Fibroblast of villous mesenchyme (primary cell): Measurements from ENCODE around the gene PHF13. TPM values are rescaled to one million over a fixed set of nuclear protein-coding genes. Genes with fewer than 3 reads are reported as not detected.
A peak's percentile ranks its signal among the peaks of the same experiment; 100 is the strongest.
"Not testable (repeated sequence)": the region's sequence is repeated elsewhere in the genome, so short reads cannot be mapped to it uniquely, and the experiment has no call there.

ENCODE experiments used
- DNase-seq: peaks from one replicate; pipeline ENCODE4 v3.0.0-alpha.2; 2010; ENCODE audit warnings: low read depth
- H3K4me3 ChIP-seq: 2 replicates; pipeline ENCODE4 v1.5.1; 2011; ENCODE audit warnings: low read depth, mild to moderate bottlenecking, low read length
- total RNA-seq: library from RNA; depleted of rRNA; stranded (reverse); fragments of >200 nt; gene quantifications from 2 replicates; pipeline ENCODE4 v1.2.3, GENCODE V29; 2012
- TF ChIP-seq, protein P1 (sequence below): IDR thresholded peaks from 2 replicates; pipeline ENCODE4 v1.5.1; 2012; ENCODE audit warnings: low read depth, mild to moderate bottlenecking, low read length; ENCODE audit not compliant: insufficient read depth

Gene PHF13
- total RNA-seq, 1 donor, result 16.8 TPM

DNA sequence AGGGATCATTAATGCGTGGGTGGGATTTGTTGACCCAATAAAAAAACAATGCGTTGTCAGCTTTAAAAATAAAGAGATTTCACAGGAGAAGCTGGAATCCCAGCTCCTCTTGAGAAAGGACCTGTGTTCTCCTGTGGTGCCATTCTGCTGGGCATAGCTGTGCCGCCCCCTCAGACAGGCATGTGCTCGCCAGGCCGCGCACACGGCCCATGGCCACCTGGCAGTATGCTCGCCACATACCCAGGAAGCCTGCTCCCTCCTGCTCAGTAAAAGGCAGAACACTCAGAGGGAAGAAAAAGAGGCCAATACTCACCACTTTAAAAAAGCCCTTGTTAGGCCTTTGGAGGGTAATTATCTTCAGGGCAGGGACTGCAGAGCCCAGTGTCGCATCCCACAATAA, 24.2 kb downstream of the PHF13 start:
- no peak overlapping the region for H3K4me3 ChIP-seq
- TF ChIP-seq, protein P1, sequence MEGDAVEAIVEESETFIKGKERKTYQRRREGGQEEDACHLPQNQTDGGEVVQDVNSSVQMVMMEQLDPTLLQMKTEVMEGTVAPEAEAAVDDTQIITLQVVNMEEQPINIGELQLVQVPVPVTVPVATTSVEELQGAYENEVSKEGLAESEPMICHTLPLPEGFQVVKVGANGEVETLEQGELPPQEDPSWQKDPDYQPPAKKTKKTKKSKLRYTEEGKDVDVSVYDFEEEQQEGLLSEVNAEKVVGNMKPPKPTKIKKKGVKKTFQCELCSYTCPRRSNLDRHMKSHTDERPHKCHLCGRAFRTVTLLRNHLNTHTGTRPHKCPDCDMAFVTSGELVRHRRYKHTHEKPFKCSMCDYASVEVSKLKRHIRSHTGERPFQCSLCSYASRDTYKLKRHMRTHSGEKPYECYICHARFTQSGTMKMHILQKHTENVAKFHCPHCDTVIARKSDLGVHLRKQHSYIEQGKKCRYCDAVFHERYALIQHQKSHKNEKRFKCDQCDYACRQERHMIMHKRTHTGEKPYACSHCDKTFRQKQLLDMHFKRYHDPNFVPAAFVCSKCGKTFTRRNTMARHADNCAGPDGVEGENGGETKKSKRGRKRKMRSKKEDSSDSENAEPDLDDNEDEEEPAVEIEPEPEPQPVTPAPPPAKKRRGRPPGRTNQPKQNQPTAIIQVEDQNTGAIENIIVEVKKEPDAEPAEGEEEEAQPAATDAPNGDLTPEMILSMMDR, result no peak
- no peak for DNase-seq

DNA sequence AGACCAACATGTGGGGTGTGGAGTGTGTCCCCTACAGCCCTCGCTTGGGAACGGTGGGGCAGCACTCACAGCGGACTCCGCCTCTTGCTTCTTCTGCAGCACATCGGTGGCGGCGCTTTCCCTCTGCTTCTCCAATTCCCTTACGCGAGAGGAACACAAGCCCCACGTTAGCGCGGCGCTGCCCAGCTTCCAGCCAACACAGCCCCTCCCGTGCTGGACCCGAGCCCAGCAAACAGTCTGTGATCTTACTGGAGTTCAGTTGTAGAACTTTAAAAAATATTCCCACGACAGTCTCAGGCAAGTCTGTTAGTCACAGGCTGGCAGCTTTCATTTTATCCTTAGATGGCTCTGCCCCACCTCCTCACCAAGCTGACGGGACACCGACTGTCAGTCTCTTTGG, 24.7 kb downstream of the PHF13 start:
- no peak overlapping the region for H3K4me3 ChIP-seq
- TF ChIP-seq, protein P1, result no peak
- DNase-seq, result peak; percentile 77

DNA sequence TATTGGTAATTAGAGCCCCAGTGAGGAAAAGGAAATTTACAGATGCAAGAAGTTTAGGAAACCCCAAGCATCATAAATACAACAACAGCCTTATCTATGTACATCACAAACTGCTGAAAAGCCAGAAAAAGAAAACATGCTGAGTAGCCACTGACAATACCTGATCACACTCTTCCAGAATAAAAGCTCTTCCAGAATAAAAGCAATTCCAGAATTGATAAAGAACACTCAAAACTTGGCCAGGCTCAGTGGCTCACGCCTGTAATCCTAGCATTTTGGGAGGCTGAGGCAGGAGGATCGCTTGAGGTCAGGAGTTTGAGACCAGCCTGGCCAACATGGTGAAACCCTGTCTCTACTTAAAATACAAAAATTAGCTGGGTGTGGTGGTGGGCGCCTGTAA, 27.3 kb downstream of the PHF13 start:
- not testable (repeated sequence) for H3K4me3 ChIP-seq, DNase-seq

DNA sequence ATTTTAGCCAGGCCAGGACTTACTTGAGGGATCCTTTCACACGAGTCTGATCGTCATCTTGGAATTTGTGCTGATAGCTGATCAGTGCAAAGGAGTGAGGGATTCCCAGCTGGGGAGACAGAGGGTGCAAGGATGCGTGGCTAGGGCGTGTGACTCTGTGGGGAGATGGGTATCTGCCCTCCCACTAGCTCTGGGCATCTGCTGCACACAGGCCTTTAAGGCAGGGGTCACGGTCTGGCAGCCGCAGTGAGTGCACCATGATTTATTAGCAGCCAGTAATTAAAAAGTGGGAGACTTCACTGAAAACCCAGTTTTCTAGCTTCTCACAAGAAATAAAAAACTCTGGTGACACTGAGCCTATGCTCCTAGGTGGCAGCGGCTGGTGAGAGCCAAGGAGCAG, 31.5 kb downstream of the PHF13 start:
- no peak for DNase-seq
- TF ChIP-seq, protein P1, result no peak
- no peak overlapping the region for H3K4me3 ChIP-seq

DNA sequence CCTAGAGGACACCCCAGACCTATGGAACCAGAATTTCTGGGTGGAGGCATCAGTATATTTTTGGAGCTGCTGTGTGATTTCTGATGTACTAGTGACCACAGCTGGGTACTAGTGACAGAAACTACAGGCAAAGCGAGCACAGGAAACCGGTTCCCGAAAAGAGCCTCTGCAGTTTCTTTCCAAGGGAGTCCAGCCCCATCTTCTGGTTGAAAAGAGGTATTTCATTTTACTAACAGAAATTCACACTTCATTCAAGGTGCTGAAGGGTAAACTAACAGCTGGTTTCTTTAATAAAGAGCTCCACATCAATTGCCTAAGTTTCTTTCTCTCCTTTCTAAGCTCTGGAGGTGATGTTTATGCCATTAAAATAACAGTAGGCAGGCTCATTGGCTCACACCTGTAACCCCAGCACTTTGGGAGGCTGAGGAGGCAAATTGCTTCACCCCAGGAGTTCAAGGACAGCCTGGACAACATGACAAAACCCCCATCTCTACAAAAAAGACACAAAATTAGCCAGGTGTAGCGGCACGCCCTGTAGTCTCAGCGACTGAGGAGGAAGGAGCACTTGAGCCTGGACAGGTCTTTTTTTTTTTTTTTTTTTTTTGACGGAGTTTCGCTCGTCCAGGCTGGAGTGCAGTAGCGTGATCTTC, 33.1 kb downstream of the PHF13 start:
- peak; percentile 70 for DNase-seq
- no peak overlapping the region for H3K4me3 ChIP-seq
- TF ChIP-seq, protein P1, result peak; percentile 71

DNA sequence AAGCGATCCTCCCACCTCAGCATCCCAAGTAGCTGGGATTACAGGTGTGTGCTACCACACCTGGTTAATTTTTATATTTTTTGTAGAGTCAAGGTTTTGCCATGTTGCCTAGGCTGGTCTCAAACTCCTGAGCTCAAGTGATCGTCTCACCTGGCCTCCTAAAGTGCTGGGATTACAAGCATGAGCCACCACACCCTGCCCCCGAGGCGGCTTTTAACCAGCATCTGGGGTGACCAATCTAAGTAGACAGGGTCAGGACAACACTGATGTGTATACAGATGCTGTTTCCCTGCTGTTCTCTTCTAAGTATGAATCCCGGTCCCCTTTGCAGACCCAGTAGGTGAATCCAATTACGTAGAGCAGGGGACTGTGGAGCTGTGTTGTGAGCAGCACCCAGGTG, 35.0 kb downstream of the PHF13 start:
- TF ChIP-seq, protein P1, result no peak
- H3K4me3 ChIP-seq, result no peak overlapping the region
- DNase-seq, result no peak

DNA sequence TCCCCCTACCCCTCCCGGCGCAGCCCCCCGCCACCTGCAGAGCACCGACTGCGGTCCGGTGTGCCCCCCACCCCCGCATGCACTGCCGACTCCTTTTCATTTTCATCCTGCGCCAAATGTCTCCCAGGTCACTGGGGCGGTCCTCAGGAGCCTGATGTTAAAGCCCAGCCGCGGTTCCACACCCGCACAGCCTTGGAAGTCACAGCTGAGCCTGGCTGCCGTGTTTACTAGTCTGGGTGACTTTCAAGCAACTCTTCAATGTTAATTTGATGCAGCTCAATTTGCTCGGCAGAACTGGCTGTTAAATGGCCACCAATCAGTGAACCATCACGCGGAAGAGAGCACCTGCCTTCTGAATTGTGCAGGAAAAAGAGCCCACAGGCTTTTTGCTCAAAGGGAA, 38.4 kb downstream of the PHF13 start:
- no peak overlapping the region for H3K4me3 ChIP-seq
- DNase-seq, result no peak
- TF ChIP-seq, protein P1, result no peak
